ENCODE measurements around the gene TAGLN3.
A peak's percentile ranks its signal among the peaks of the same experiment; 100 is the strongest.
"Not testable (repeated sequence)": the region's sequence is repeated elsewhere in the genome, so short reads cannot be mapped to it uniquely, and the experiment has no call there.

Gene TAGLN3

DNA sequence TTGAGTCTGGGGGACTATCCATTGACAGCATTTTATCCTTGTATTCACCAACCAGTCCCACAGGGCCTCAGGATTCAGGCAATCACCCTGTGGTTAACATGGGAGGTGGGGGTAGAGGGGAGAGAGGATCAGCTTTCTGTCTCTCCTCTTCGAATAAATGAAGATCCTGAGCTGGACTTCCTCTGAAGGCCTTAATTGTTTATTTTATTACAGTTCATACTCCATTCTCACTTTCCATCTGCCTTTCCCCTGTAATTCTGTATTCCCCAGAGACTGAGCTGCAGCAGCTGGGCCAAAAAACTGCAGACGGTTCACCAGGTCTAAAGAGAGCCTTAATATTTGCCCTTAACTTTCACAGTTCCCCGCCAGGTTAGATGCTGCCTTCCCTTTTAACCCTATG, 11.9 kb downstream of the TAGLN3 start:
- DNase-seq (ENCODE audit: low spot score), result no peak

- no peak for DNase-seq (ENCODE audit: low spot score)
These were observed 12.7 kb downstream of the TAGLN3 start for GRCh38 chr3:112011376-112011940.

- no peak for DNase-seq (ENCODE audit: low spot score)
These were observed 13.7 kb downstream of the TAGLN3 start for GRCh38 chr3:112012205-112012992.

- peak; percentile 11 for DNase-seq (ENCODE audit: low spot score)
These were observed 14.5 kb downstream of the TAGLN3 start for GRCh38 chr3:112013058-112013783.

GRCh38 chr3:112013784-112014143, 15.0 kb downstream of the TAGLN3 start:
- no peak for DNase-seq (ENCODE audit: low spot score)

DNA sequence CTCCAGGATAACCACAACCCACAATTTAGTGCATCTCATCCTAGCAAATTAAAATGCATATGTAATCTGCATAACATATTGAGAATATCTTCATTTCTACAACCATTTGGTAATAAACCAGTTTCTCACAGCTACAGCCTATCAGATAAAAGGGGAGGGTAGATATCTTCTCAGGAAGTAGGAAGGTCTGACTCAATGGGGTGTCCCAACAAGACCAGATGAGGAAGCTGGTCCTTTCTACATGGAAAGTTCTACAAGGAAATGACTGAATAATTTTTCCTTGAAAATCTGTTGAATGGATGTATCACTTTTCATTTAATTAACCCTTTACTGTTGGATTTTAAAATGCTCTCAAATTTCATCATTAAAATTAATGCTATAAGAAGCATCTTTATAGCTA, 18.4 kb downstream of the TAGLN3 start:
- no peak for DNase-seq (ENCODE audit: low spot score)

DNA sequence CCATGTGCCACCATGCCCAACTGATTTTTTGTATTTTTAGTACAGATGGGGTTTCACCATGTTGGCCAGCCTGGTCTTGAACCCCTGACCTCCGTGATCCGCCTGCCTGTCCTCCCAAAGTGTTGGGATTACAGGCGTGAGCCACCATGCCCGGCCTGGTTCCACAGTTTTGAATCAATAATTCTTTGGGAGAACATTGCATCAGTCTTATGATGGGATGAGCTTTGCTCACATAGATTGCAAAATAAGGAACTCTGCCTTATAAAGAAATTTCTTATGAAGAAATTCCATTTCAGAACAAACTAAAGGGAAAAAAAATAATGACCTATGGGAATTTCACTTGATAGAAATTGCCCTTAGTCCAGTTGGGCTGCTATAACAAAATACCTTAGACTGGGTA, 20.0 kb downstream of the TAGLN3 start:
- DNase-seq (ENCODE audit: low spot score), result no peak

DNA sequence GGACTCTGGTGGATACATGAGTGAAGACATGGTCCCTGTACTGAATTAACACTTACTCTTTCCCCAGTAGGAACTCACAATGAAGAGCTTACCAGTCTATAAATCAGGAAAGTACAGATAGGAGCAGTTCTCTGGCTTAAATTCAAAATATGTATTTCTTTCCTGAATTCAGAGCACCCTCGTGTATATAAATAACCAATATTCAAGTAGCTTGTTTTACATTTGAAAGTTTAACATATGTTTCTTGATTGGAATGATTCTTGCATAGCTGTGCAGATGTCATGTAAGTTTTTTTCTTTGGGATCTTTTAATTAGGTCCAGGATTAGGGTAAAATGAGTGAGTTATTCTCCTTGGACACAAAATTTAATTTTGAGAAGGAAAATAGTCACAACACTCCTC, 21.0 kb downstream of the TAGLN3 start:
- DNase-seq (ENCODE audit: low spot score), result no peak

GRCh38 chr3:112020674-112021085, 22.0 kb downstream of the TAGLN3 start:
- no peak for DNase-seq (ENCODE audit: low spot score)

DNA sequence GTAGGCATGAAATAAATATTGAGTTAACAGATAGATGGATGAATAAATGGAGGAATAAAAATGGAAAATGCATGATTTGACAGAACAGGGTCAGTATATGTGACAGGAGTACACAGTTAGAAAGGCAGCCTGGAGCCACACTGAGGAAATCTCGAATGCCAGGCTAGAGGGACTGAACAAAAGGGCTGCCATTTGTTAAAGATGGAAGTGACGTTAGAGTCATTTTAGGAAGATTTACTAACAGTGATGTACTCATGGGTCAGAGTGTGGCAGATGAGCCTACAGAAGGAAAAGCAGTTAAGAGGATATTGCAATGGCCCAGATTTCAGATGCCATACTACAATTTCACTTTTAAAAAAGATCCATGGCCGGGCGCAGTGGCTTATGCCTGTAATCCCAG, 28.4 kb downstream of the TAGLN3 start:
- no peak for DNase-seq (ENCODE audit: low spot score)

DNA sequence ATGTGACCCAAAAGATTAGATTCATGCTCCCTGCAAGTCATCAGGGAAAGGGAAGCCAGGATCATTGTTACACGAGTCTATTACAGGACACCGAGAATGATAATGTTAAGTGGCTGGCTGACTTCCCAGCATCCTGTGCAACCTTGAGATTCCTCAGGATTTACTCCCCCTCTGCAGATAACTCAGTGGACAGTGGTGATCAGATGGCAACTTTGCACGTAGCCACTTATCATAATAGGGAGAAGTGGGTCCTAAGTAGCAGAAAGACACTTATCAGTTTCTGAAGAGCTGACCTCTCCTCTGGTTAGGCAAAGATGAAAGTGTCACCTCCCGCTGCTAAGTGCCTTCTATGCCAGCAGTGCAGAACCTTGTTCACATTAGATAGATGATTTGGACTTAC, 29.1 kb downstream of the TAGLN3 start:
- no peak for DNase-seq (ENCODE audit: low spot score)

DNA sequence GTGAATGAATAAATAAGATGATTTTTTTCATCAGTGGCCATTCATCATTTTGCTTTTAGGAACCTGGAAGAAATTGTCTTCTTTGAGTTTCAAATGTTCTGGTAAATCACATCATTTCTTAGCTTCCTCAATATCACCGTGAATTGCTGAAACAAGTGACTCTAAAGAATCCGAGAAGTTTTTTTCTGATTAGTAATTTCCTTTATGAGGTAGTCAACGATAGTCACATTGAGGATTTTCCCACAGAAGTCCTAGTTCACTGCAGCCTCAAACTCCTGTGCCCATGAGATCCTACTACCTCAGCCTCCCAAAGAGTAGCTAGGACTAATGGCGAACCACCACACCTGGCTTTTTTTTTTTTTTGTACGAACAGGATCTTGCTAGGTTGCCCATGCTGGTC, 32.2 kb downstream of the TAGLN3 start:
- no peak for DNase-seq (ENCODE audit: low spot score)

GRCh38 chr3:112032098-112032731, 33.5 kb downstream of the TAGLN3 start:
- no peak for DNase-seq (ENCODE audit: low spot score)

GRCh38 chr3:112034436-112034835, 35.7 kb downstream of the TAGLN3 start, which contains the start of gene TMPRSS7:
Gene TMPRSS7, plus strand, starts transcription at chr3:112034736. Its CDS starts 110 bp downstream, at chr3:112034846.
- no peak for DNase-seq (ENCODE audit: low spot score)

- DNase-seq (ENCODE audit: low spot score), result no peak
These were observed 36.5 kb downstream of the TAGLN3 start for GRCh38 chr3:112035241-112035640.

DNA sequence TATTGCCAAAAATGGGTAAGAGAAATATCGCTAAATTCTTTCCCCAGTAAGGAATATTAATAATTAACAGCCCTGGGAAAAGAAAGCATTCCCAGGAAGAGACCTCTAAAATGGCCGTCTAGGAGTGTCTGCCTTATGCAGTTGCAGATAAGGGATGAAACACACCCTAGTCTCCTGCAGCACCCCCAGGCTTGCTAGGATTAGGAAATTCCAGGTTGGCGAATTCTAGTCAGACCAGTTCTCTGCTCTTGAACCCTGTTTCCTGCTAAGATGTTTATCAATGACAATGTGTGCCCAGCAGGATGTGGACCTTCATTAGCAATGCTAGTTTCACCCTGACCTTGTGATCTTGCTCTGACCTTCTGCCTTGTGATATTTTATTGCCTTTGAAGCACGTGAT, 38.5 kb downstream of the TAGLN3 start:
- not testable (repeated sequence) for DNase-seq (ENCODE audit: low spot score)

GRCh38 chr3:112038863-112039262, 40.1 kb downstream of the TAGLN3 start:
- DNase-seq (ENCODE audit: low spot score), result no peak

- no peak for DNase-seq (ENCODE audit: low spot score)
These were observed 42.6 kb downstream of the TAGLN3 start for GRCh38 chr3:112041321-112041720.

DNA sequence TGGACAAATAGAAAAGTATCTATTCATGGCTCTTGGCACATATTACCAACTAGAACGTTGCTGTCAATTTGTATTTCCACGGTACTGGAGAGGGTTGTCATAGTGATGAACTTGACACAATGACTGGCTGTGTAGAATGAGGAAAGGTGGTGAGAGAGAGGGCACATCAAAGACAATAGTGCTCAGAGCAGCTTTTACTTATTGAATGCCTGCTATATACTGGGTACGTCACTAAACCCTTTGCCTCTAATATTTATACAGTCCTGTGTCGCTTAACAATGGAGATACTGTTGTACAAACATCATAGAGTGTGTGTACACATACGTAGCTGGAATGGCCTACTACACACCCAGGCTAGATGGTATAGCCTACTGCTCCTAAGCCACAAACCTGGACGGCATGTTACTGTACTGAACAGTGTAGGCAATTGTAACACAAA, 44.1 kb downstream of the TAGLN3 start:
- DNase-seq (ENCODE audit: low spot score), result no peak

DNA sequence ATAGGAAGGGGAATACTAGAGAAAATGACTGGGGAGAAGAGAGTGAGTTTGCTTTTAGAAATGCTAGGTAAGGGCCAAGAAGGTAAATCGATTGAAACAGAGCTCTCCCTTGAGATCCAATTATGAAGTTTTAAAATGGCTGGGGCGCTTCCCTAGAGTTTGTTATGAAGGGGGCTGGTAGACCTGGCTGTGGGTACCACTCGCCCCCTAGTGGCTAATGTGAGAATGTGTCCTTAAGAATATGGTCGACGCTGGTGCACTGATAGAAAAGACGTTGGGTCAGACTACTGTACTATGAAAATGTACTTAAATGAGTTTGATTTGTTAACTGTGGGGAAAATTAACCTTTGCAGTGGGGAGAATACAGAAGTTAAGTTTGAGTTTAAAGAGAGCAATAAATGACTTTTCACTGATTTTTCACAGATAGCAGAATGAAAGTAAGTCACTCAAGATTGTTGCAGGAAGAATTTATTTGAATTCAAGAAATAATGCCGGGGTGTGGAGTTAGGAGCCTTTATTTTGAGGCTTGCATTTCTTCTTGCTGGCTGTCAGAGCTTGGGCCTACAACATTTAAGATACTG, 45.0 kb downstream of the TAGLN3 start:
- peak; percentile 49 for DNase-seq (ENCODE audit: low spot score)

DNA sequence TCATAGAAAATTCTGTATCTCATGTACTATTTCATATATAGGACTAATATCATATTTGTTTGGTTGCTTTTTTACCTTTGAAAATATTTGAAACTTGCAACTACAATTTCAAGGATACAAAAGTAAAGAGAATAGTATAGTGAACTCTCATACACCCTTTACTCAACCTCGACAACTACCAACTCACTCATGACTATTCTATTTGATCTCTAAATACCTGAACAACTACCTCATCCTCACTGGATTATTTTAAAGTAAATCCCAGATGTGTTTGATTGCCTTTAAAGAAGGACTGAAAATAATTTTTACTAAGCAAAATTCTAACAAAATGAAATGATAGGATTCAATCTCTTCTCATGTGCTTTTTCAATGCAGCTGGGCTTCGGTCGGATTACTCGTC, 47.9 kb downstream of the TAGLN3 start:
- DNase-seq (ENCODE audit: low spot score), result no peak

- no peak for DNase-seq (ENCODE audit: low spot score)
These were observed 48.5 kb downstream of the TAGLN3 start for GRCh38 chr3:112047264-112047663.
